Heart left ventricle (tissue), 16 donors: Measurements from ENCODE around the gene CFAP46. TPM values are rescaled to one million over a fixed set of nuclear protein-coding genes. Genes with fewer than 3 reads are reported as not detected.

Experiments used
- ATAC-seq, 4 donors: fragments of 200-7000 bp; cut with Tn5 transposase; one replicate each; pipeline ENCODE4 v1.9.1; 2020 to 2022; ENCODE audit warnings: moderate library complexity in 4 of 4, mild to moderate bottlenecking in 3 of 4, moderate number of reproducible peaks in 1 of 4
- DNase-seq, 5 donors: peaks; one replicate each; pipeline ENCODE4 v3.0.0-alpha.2; 2020
- H3K27ac ChIP-seq, 12 donors: fragments of 200-600 bp; sonication (generic) in 4 of 12; one replicate each; pipeline versions ENCODE4 v1.5.0 to v1.8.0; 2016 to 2022; ENCODE audit warnings: mild to moderate bottlenecking in 2 of 12
- H3K27me3 ChIP-seq, 9 donors: fragments of 200-600 bp; sonication (generic) in 2 of 9; one replicate each; pipeline versions ENCODE4 v1.5.1 to v1.8.0; 2016 to 2022; ENCODE audit warnings: mild to moderate bottlenecking in 3 of 9
- H3K36me3 ChIP-seq, 9 donors: fragments of 200-600 bp; sonication (generic) in 2 of 9; one replicate each; pipeline versions ENCODE4 v1.5.0 to v1.8.0; 2018 to 2022; ENCODE audit warnings: mild to moderate bottlenecking in 2 of 9
- H3K4me1 ChIP-seq, 12 donors: fragments of 200-600 bp; sonication (generic) in 4 of 12; one replicate each; pipeline versions ENCODE4 v1.5.0 to v1.8.0; 2016 to 2022; ENCODE audit warnings: mild to moderate bottlenecking in 3 of 12
- H3K4me3 ChIP-seq, 12 donors: fragments of 200-600 bp; sonication (generic) in 4 of 12; one replicate each; pipeline versions ENCODE4 v1.5.0 to v1.8.0; 2017 to 2022; ENCODE audit warnings: mild to moderate bottlenecking in 9 of 12, moderate library complexity in 4 of 12
- H3K9me3 ChIP-seq, 12 donors: fragments of 200-600 bp; sonication (generic) in 4 of 12; one replicate each; pipeline versions ENCODE4 v1.5.0 to v1.8.0; 2016 to 2022; ENCODE audit warnings: mild to moderate bottlenecking in 1 of 12
- CTCF ChIP-seq, 12 donors: fragments of 200-600 bp; sonication (generic) in 4 of 12; IDR thresholded peaks; one replicate each; pipeline versions ENCODE4 v1.5.0 to v1.8.0; 2018 to 2022; ENCODE audit warnings: antibody characterized with exemption in 12 of 12, mild to moderate bottlenecking in 5 of 12
- POLR2A ChIP-seq, 2 donors: fragments of 450-650 bp; IDR thresholded peaks; one replicate each; pipeline ENCODE4 v1.6.1; 2017; ENCODE audit warnings: antibody characterized with exemption in 2 of 2, mild to moderate bottlenecking in 2 of 2, moderate library complexity in 2 of 2
- WGBS, 4 donors: extraction: QIAGEN DNeasy Blood & Tissue Kit in 2 of 4; methylation state at CpG; one replicate each; pipeline versions ENCODE4 v1.1.5 to v1.1.7; 2013 to 2018; 5-methylcytosine and 5-hydroxymethylcytosine counted together
- intact Hi-C, 10 donors: fragments of 100-400 bp; cut with DNase I; formaldehyde crosslinking; loops; one replicate each; pipeline versions ENCODE4 v1.11.1 to v1.14.2; 2022
- polyA plus RNA-seq, 2 donors: library from polyadenylated mRNA; stranded (reverse); fragments of 200-250 nt; gene quantifications; one replicate each; pipeline ENCODE4 v1.2.3, GENCODE V29; 2013
- total RNA-seq, 9 donors: library from RNA; depleted of rRNA in 2 of 9; stranded (reverse); fragments of >200 nt in 2 of 9; fragmentation: NEBNext Ultra II Directional in 3 of 9; extraction: Animal tissue kit (Norgen Biotek cat#: 25700) in 3 of 9; gene quantifications; one replicate each; pipeline versions ENCODE4 v1.1.0 to v1.2.4, GENCODE V29; 2016 to 2023
- donor health status: ischemic (EF 13 %, LVEDD 7.1; RV severe dilation, severe dysfunction).
- donor health status: healthy with polysubstance abuse.
- donor health status: DM: no; HTN: yes; CAD: no.
- donor health status: DM: no; HTN: no; CAD: no.
- donor health status: ischemic (EF 25% LVEDD 6.9; RV normal size, moderate dysfunction).
- donor health status: ischemic (EF 25% LVEDD 5.7; RV mildly dilated, moderate dysfunction).
- donor health status: healthy.
- donor health status: DM: yes; HTN: yes; CAD: no.
- donor health status: ischemic (EF 35%, LVEDD 5.7; RV mildly dilated, moderate dysfunction).
- donor health status: nonischemic (EF 11% LVEDD 7.7; RV severe dilation, severe dysfunction).
- donor health status: DM: yes; HTN: yes; CAD: no.
- donor health status: PGD.
- donor health status: ischemic (EF 29% LVEDD 5.4; RV normal size, mild dysfunction).
- donor health status: nonischemic (EF 23%, LVEDD 6.1; RV moderate dilation, normal function).

CFAP46 gene
- total and polyA plus RNA-seq, 11 donors, result 0.61 to 1.8 (median 0.95) TPM

GRCh38 chr10:132978542-132978941, 36.2 kb upstream of the CFAP46 start:
- DNase-seq (no peak), ATAC-seq (no peak)
- intact Hi-C loops, result no loop called here
- H3K36me3 ChIP-seq, result no peaks in the 10 kb centered on the region
- TF ChIP-seq POLR2A (IDR thresholded peaks at IDR 0.05) (no peak), CTCF (IDR thresholded peaks at IDR 0.05) (no peak)
- H3K9me3 ChIP-seq, result no peaks in the 10 kb centered on the region
- H3K4me3 ChIP-seq, result no peak overlapping the region
- no peak overlapping the region for H3K27ac ChIP-seq
- WGBS, 4 donors, result 81 to 86% (median 84%) methylated on average over 9 of the region's 9 CpGs
- H3K27me3 ChIP-seq, result peaks cover 1 to 30% (median 5%) of the 10 kb centered on the region in 9 donors
- peaks cover 0 to 6% (median 0%) of the 10 kb centered on the region in 12 donors for H3K4me1 ChIP-seq

GRCh38 chr10:132977807-132978206, 35.4 kb upstream of the CFAP46 start:
- H3K9me3 ChIP-seq, result no peaks in the 10 kb centered on the region
- H3K27ac ChIP-seq, result no peak overlapping the region
- no peak overlapping the region for H3K4me3 ChIP-seq
- H3K36me3 ChIP-seq, result no peaks in the 10 kb centered on the region
- TF ChIP-seq POLR2A (IDR thresholded peaks at IDR 0.05), result no peak
- no peak for TF ChIP-seq CTCF (IDR thresholded peaks at IDR 0.05)
- DNase-seq (no peak), ATAC-seq (no peak)
- intact Hi-C loops, result no loop called here
- H3K4me1 ChIP-seq, result peaks cover 0 to 6% (median 0%) of the 10 kb centered on the region in 12 donors
- 60 to 73% (median 69%) methylated on average over 27 of the region's 27 CpGs for WGBS, 4 donors
- peaks cover 0 to 38% (median 8%) of the 10 kb centered on the region in 9 donors for H3K27me3 ChIP-seq

GRCh38 chr10:132977076-132977475, 34.7 kb upstream of the CFAP46 start:
- H3K36me3 ChIP-seq, result no peaks in the 10 kb centered on the region
- no peak for DNase-seq
- H3K9me3 ChIP-seq, result no peaks in the 10 kb centered on the region
- intact Hi-C loops, result no loop called here
- 92 to 97% (median 93%) methylated on average over 24 to 25 of the region's 25 CpGs for WGBS, 4 donors
- no peak overlapping the region for H3K4me3 ChIP-seq
- H3K4me1 ChIP-seq, result peaks cover 0 to 6% (median 0%) of the 10 kb centered on the region in 12 donors
- no peak overlapping the region for H3K27ac ChIP-seq
- peaks cover 5 to 45% (median 10%) of the 10 kb centered on the region in 9 donors for H3K27me3 ChIP-seq
- ATAC-seq, result no peak
- TF ChIP-seq CTCF (IDR thresholded peaks at IDR 0.05) (no peak), POLR2A (IDR thresholded peaks at IDR 0.05) (no peak)

- no peak overlapping the region for H3K4me3 ChIP-seq
- H3K9me3 ChIP-seq, result no peaks in the 10 kb centered on the region
- H3K27me3 ChIP-seq, result peaks cover 8 to 55% (median 16%) of the 10 kb centered on the region in 9 donors
- no peak for ATAC-seq
- no peaks in the 10 kb centered on the region for H3K36me3 ChIP-seq
- peaks cover 0 to 4% (median 0%) of the 10 kb centered on the region in 12 donors for H3K4me1 ChIP-seq
- 63 to 71% (median 67%) methylated on average over 30 of the region's 30 CpGs for WGBS, 4 donors
- no peak for TF ChIP-seq CTCF (IDR thresholded peaks at IDR 0.05)
- TF ChIP-seq POLR2A (IDR thresholded peaks at IDR 0.05), result no peak
- DNase-seq, result no peak
- intact Hi-C loops, result no loop called here
- H3K27ac ChIP-seq, result no peak overlapping the region
Measured at GRCh38 chr10:132975831-132976682, 33.7 kb upstream of the CFAP46 start.
